CD4-positive, alpha-beta T cell treated with Interleukin-1 beta for 1 hour (primary cell): ENCODE data around the gene AGBL4.

ENCODE experiments used
- DNase-seq, 2 donors: peaks; one replicate each; pipeline ENCODE4 v3.0.0-alpha.2; 2020 to 2022

AGBL4 gene

DNA sequence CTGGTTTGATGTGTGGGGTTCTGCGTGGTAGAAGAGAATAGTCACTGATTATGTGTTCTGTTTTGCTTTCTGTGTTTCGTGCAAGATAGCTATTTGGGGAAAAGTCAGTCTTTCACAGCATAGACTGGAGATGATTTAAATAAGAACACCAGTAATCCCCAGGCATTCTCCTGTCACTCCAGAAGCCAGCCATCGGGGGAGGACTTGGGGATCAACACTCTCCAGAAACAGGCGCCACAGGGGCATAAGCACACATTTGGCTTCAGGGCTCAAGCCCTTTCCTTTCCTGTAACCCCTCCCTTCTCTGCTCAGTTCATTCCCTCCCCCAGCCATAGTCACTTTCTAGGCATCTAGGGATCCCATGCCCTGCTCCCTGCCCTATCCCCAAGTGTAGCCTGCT lies 1149.8 kb downstream of the AGBL4 start:
- no peak for DNase-seq

DNA sequence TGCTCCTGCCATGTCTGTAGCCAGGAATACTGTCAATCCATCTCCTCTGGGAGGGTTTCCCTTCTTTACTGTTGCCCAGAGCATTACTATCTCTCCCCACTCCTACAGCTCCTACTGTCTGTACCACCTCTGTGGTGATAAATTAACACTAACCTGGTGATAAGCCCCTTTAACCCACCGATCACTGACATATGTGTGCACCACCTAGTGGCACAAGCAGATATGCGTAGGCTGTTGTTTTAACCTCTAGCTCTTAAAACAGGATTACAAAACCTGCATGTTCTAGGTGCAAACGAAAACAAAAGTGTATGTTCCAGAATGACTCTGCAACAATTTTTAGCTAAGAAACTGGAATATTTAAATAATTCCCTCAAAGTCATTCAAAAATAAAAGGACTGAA lies 1153.2 kb downstream of the AGBL4 start:
- DNase-seq = no peak

DNA sequence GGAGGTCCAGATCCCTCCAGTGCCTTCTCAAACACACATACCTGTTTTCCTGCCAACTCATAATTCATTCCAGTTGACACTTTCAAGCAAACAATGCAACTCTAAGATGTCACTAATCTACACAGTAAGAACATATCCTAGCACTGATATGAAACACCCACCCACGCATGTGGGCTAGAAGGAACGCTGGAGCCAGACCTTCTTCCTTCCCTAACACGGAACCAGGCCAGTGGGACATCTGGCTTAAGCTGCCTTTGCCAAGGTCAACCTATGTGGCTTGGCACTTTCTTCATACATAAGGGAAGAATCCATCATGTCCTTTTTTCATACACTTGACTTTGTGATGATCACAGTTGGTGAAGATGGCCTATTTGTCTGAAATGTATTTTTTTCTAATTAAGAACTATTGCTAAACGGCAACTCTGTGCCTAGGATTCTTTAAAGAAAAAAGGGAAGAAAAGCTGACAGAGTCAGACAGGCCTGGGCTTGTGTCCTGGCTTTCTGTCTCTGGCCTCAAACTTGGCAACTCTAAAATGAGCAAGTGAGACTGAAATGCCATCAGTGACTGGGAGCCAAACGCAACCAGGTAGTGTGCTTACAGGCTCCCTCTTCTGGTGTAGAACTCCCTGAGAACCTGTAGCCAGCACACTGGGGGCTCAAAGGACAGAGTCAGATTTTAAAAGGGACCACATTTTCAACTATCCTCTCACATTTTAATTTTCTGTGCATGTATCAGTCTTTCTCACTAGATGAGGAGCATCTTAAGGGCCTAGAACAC lies 1154.4 kb downstream of the AGBL4 start:
- DNase-seq = no peak

DNA sequence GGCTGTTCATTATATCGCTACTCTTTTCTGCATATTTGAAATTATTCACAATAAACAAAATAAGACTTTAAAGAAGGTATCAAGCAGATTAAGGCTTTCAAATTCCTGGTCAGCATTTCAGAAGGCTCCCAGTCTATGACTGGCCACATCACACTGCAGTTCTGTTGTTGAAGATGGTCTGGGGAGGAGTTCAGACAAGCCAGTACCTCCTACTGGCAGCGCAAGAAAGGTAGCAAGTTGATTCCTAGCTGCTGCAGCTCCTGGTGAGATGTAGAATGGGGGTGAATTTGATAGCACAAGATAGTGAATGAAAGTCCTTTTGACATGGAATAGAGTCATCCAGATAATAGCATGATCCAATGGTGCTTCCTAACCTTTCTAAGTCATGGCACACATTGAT lies 1158.8 kb downstream of the AGBL4 start:
- no peak for DNase-seq

DNA sequence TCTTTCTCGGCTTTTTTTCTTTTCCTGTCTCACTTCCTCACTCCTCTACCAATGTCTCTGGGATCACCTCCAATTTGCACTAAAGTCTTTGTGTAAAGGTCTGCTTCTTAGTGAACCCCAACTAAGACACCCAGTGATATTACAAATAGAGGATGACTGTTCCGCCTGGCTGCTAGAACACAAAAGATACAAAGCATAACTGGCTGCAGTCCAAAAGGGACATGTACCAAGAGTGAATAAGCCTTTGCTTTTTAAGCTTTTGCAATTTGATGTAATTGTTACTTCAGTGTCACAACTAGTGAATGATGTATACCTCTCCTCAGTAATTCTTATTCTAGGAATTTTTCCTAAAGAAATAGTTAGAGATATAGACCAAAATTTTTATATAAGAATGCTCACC lies 1164.3 kb downstream of the AGBL4 start:
- DNase-seq = no peak

DNA sequence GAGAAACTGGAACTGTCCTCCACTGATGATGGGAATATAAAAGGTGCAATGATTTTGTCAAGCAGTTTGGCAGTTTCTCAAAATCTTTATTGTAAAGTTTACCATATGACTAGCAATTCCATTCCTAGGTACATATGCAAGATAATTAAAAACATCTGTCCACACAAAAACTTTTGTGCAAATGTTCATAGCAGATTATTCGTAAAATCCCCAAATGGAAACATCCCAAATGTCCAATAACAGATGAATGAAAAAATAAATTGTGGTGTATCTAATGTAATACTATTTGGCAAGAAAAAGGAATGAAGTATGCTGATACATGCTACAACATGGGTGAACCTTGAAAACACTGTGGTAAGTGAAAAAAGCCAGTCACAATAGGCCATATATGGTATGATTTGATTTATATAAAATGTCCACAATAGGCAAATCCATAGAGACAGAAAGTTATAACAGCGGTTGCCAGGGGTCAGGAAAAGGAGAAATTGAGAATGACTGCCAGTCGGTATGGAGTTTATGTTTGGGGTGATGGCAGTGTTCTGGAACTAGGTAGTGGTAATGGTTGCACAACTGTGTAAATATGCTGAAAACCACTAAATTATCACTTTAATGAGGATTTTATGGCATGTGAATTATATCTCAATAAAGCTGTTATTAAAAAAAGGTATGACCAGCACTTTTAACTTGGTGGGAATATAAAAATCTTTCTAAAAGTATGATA lies 1165.4 kb downstream of the AGBL4 start:
- no peak for DNase-seq

DNA sequence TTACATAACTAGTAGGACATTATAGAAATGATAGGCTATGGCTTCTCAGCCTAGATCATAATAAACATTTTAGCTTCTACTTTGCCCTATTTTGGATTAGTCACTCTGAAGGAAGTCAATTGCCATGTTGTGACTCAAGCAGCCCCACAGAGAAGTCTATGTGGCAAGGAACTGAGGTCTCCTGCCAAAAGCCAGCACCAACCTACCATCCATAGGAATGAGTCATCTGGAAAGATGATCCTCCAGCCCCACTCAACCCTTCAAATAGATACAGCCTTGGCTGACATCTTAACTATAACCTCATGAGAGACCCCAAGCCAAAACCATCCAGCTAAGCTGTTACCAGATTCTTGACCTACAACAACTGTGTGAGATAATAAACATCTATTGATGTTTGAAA lies 1170.7 kb downstream of the AGBL4 start:
- DNase-seq = no peak

DNA sequence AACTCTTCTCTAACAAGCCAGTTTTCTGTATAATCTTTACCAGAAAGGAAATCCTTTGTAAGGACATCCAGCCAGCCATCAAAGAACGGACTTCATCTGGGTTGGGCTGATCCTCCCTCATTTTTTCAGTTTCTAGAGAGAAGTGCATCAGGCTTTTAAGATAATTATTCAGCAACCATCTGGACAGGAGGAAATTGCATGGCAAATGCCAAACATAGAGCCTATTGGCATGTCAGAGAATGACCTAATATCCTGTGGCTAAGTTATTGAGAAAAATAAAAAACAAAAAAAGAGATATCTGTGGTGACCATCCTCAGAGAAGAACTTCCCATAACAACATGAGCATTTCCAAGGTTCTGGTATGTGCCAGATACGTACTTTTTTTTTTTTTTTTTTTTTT lies 1172.1 kb downstream of the AGBL4 start:
- no peak for DNase-seq

DNA sequence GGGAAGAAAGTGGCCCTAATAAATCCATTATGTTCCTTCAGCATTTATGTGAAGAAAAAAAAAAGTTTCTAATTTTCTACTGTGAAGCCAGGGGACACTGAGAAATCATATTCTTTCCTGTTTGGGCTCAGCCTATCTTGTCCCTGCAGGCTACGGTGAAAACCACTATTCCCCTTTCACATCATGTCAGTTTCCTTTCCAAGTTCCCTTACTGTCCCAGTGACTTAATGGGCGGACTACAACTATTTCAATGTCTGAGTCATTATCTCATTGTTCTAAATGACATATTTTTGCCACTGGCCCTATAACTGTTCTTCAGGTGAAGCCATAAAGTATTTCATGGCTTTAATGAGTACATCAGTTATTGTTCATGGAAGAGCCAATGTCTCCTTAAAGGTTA lies 1175.7 kb downstream of the AGBL4 start:
- DNase-seq = no peak

DNA sequence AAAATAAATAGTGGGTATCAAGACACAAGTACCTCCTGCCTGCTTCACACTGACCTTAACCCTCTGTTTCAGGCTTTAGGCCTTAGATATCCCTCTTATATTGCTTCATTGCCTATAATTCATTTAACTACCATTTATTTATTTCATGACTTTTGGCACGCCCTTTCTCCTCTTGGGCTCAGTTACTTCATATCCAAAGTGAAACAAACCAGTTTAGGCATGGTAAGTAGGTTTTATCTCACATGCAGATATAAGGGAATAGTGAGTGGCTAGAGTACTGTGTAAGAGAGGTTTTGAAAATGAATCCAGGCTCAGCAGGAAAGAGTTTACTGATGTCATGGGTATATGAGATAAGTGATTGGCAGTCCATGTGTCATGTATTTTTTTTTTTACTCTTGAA lies 1177.3 kb downstream of the AGBL4 start:
- DNase-seq = no peak

DNA sequence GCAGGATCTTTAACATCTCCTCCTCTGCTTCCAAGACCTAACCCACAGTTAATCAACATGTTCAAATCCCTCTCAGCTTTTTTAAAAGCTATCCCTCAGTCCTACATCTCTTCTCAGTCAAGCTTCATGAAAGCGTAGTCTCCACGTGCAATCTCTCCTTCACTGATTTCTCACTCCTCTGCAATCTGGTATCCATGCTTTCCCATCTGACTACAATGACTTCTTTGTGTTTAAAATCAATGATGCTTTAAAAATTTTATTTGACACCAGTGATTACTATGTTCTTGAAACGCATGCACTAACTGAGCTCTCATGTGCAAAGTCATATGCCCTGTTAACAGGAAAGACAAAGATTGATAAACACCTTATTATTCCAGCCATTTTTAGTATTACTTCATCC lies 1179.6 kb downstream of the AGBL4 start:
- DNase-seq = no peak

DNA sequence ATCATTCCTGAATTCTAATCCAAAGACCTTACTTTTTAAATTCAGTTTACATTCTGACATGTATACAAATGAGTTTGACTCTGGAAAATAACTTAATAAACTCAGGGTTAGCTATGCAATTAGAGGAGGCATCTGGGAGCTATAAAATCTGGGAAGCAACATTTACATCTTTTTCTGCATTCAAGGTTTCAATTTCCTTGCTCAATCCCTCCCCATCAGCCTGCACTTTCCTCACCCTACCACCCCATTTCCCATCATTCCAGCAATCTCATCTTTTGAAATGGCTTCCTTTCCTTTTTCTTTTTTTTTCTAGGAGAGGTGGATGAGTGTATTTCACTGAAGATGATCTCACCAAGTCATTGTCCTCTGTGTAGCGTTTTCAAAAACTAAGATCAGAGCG lies 1181.8 kb downstream of the AGBL4 start:
- no peak for DNase-seq

DNA sequence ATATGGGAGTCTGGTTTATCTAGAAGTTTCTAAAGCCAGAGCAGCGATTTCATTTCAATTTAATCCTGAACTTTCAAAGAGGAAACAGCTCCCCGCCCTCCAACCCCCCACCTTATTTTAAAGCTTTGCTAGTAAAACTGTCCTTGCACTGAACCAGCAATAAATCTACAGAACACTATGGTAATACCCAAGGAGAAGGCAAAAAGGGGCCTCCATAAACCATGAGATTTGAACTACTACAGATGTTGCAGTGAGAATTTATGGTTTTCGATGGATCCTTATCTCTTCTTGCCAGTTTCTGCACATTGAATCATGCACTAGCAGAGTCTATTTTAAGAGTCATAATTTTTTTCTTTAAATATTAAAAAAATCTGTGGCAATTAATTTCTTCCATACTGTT lies 1182.3 kb downstream of the AGBL4 start:
- DNase-seq = no peak

DNA sequence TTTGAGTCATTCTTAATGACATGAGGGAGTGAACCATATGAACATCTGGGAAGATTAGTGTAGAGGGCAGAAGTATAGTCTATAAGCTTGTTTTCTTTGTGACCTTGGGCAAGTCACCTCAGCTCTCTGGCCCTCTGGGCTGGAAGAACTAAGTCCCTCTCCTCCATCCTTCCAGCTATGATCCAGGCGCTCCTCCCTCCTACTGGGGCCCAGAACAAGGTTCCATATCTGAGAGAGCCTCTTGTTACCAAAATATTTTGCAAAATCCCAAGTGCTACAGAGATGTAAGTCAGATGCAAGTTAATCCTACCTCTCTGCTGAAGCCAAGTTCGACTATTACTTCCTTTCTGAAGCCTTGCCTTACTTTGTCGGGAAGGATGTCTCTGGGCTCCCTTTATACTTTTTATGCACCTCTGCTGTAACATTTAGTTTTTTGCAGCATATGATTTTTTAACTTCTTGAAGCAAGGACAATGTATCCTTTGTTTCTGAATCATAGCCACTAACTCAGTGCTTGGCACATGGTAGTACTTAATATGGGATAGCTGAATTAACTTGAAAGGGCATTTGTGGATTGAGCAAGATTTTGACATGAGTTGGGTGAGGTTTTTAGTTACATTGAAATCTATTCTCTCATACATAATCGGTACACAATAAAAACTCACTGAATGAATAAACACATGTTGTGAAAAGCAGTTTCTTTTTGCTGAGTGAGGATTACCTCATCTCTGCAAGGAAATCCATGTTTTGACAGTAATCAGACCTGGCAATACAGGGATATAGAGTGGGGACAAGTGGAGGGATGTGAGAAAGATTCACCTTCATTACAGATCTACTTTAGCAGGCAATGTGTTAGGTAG lies 1192.4 kb downstream of the AGBL4 start:
- DNase-seq = no peak

DNA sequence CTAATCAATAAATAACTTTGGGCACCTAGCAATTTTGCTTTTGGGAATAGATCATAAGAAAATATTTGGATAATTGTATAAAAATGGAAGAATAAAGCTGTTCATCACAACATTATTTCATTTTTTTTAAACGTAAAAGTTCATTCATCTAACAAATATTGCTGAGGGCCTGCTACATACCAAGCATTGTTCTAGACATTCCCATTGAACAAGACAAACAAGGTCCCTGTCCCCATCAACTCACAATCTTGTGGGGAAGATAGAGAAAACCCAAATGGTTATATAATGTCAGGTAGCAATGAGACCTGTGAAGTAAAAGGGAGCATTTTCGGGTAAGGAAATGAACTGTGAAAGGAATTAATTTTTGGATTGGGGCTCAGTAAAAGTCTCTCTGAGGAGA lies 1193.0 kb downstream of the AGBL4 start:
- DNase-seq = no peak

DNA sequence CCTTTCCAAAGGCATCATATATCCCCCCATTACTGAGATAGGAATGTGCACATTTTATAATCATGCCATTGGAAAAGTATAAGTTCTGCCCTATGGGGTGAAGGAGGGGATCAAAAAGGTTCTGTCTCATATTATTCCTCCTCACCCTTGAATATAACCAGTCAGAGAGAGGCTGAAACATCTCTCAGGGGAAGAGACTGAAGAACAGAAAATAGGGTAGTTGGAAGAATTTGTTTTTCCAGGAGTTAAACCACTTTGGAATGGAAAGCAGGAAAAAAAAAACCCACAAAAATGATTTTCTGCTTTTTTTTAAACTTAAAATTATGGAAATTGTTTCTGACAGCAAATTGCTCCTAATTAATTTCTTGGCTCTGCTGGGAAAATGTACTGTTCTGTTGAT lies 1194.3 kb downstream of the AGBL4 start:
- no peak for DNase-seq

DNA sequence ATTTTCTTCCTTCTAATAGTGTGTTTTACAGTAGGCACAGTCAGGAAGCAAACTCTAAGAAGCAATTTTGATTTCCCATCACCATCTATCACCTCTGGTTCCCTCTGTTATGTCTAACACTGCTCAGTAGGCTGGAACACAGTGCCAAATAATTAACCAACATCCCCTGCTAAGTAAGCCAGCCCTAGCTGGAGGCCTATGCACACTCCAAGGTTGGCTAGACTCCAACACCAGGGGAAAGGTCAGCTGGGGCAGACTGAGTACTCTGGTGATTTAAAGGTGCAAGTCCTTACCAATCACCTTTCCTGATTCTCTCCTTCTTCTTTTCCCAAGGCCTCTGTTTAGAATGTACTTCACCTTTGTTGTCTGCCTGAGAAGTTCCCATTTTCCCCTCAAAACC lies 1200.6 kb downstream of the AGBL4 start:
- DNase-seq = no peak

DNA sequence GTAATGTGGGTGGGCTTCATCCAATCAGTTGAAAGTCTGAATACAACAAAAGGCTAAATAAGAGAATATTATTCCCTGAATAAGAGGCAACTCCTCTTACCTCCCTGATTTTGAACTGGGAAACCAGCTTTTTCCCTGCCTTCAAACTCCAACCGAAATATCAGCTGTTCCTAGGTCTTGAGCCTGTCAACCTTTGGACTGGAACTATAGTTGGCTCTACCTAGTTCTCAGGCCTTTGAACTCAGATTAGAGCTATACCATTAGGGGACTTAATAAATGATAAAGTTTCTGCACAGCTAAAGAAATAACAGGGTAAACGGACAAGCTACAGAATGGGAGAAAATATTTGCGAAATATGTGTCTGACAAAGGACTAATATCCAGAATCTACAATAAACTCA lies 1203.3 kb downstream of the AGBL4 start:
- no peak for DNase-seq

DNA sequence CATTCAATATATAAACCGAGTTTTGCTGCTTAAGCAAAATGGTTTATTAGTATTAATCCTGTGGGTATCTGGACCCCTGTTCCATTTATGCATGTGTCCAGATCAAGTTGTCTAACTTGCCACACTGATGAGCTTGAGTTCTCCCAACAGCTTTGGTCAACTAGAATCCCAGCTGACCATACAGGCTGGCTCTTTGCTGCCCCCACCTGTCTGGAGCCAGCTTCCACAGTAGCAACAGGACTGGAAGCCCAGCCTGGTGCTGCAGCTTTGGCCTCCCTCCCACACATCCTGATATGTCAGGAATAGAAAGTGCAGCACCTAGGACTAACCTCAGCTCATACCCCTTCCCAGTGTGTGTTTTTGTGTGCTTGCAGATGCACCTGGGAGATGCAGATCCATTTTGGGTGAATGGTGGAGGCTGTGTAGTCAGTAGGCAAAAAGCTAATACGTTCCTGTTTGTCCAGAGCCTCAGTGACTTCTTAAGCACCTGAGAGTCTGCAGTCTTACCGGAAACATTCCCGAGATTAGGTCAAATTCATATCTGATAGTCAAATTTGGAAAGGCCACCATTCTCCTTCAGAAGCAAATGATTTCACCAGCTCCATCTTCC lies 1206.1 kb downstream of the AGBL4 start:
- DNase-seq = peak; percentile 7 to 40

DNA sequence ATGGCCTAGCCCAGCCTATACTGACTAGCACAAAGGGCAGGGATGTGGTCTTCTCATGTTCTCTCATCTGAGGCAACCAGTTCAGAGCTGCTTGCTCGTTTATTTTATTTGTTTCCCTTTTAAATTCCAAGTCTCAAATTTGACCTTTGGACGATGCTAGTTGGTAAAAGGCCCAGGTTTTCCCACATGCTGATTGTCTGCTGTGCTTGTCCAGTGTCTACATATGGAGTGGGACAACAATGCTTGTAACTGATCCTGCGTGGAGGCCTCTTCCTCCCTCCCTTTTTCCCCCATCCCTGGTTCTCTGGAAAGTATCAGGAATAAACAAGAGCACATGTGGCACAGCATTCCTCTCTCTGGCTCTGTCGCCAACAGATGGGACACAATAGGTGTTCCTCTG lies 1213.0 kb downstream of the AGBL4 start:
- DNase-seq = no peak

DNA sequence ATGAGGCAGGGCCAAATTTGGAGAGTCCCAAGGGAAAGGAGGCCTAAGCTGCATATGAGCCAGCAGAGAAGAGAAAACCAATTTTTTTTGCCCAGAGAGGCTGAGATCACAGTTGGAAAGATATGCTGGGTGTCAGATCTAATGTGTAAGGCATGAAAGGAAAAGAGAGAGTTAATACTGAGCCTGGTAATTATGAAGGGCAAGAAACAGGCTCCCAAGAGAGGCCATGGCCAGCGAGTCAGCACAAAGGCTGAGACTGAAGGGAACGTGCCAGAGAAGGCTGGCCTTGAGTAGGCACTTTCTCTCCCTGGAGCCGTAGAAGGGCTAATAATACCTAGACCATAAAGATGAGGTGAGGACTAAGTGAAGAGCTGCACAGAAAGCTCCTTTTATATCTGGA lies 1215.3 kb downstream of the AGBL4 start:
- DNase-seq = no peak

DNA sequence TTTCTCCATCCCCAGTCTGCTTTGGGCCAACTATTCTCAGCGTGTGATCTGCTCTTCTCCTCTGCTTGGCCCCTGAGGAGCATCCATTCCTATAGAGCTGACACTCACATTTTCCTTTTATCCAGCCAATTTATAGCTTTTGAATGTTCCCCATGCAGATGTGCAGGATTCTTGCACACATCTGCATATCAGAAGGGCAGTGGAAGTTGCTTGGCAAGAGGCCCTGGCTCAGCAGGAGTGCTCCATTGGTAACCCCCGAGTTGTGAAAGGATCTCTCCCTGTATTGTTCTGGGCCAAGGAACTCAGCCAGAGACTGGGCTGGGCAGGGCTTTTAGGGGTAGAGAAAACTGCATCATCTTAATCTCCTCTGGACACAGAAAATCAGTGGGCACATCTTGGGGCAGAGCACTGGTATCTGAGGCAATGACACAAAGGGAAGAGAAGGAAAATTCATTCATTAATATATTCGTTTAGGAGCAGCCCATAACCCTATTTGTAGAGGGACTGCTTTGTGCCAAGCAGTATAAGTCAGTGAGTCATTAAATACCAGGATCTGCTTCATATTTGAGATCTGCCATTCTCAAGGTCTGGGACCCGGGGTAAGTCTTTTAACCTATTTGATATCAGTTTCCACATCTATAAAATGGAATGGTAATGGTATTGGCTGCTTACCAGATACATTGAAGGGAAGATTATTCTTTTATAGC lies 1216.0 kb downstream of the AGBL4 start:
- no peak for DNase-seq

DNA sequence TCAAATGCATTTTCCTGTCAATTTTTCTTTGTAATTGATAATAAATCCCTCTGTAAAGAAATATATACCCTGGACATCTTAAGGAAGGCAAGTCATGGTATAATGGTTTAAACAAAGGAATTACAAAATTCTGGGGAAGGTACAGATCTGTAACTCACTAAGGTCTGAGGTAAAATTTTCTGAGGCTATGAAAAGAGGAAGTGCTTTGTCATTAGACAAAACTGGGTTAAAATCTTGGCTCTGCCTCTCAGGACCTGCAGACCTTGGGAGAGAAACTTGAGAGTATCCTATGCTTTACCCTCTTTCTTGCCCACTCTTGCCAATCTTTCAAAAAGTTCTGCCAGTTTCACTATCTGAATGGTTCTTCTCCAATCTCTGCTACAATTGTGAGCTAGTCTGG lies 1220.3 kb downstream of the AGBL4 start:
- no peak for DNase-seq
